Subcutaneous adipose tissue (tissue), 4 donors: ENCODE measurements around the gene CYTH2. TPM values are rescaled to one million over a fixed set of nuclear protein-coding genes. Genes with fewer than 3 reads are reported as not detected.

Experiments used
- total RNA-seq, 4 donors: library from RNA; depleted of rRNA; stranded (reverse); fragments of >200 nt; gene quantifications; one replicate each; pipeline ENCODE4 v1.1.0, GENCODE V29; 2016
- TF ChIP-seq, protein P1 (sequence below): fragments of 450-650 bp; IDR thresholded peaks from one replicate; pipeline ENCODE4 v1.5.1; 2016; ENCODE audit warnings: low read depth, mild to moderate bottlenecking, control low read depth, antibody characterized with exemption, moderate library complexity

Gene CYTH2
- total RNA-seq, 4 donors from 2014 or later = 15.8 to 64.0 (median 31.5) TPM

DNA sequence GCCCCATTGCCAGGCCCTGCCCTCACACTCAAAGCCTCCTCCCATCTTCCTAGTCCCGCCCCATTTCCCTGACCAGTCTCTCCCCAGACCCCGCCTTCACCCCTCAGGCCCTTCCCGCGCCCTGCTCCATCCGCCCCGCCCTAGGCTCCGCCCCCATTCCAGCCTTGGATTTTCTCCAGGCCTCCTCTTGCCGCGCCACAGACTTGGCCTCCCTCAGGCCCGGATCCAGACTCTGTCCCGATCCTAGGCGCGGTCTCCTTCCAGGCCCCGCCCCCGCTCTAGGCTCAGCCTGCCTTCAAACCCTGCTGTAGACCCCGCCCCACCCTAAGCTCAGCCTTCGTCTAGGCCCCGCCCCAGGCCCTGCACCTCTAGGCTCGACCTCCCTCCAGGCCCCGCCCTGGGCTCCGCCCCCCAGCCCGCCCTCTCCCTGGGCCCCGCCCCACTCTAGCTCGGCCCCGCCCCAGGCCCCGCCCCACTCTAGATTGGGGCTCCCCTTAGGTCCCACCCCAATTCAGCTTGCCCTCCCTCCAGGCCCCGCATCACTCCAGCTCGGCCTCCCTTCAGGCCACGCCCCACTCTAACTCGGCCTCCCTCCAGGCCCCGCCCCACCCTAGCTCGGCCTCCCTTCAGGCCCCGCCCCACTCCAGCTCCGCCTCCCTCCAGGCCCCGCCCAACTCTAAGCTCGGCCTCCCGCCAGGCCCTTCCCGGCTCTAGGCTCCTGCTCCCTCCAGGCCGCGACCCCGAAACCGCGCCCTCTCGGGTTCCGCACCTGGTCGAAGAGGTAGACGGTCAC, 24.0 kb downstream of the CYTH2 start:
- TF ChIP-seq, protein P1, sequence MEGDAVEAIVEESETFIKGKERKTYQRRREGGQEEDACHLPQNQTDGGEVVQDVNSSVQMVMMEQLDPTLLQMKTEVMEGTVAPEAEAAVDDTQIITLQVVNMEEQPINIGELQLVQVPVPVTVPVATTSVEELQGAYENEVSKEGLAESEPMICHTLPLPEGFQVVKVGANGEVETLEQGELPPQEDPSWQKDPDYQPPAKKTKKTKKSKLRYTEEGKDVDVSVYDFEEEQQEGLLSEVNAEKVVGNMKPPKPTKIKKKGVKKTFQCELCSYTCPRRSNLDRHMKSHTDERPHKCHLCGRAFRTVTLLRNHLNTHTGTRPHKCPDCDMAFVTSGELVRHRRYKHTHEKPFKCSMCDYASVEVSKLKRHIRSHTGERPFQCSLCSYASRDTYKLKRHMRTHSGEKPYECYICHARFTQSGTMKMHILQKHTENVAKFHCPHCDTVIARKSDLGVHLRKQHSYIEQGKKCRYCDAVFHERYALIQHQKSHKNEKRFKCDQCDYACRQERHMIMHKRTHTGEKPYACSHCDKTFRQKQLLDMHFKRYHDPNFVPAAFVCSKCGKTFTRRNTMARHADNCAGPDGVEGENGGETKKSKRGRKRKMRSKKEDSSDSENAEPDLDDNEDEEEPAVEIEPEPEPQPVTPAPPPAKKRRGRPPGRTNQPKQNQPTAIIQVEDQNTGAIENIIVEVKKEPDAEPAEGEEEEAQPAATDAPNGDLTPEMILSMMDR = no peak

DNA sequence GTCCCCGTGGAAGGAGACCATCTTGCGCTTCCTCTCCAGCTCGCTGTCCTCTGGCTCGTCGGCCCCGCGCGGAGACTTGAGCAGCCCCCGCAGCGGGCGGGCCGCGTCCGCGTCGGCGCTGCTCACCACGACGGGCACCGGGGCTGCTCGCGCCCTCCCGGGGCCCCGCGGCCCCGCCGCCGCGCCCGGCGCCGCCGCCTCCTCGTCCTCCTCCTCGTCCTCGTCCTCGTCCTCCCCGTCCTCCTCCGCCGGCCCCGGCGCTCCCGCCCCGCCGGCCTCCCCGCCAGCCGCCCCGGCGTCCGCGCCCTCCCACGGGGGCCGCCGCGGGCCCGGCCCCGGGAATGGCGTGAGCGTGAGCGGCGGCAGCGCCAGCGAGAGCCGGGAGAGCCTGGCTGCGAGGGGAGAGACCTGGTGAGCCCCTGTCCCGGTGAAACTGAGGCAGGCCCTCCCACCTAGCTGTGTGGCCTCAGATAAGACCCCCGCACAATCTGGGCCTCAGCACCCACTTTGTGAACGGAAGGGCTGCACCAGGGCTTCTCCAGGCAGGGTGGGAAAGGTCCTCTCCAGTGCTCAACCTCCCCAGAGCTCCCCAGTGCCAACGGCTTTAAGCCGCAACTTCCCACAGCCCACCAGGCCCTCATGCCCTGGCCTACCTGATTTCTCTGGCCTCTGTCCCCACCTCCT, 24.7 kb downstream of the CYTH2 start:
- TF ChIP-seq, protein P1 = no peak

DNA sequence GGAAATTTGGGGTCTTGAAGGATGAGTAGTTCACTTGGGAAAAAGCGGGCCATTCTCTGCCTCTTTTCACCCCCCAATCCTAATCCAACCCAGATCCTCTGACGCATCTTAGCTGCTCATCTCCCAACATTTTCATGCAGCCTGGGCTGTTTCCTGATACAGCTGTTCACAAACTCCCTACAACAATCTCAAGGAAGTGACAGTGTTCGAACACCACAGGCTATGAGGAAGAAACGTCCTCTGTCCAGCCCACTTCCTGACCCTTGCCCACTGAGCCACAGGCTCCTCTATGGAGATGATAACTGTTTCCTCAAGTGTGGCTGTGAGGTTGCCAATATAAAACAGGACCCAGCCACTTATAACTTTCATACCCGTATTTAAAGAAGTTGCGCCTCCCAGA, 26.2 kb downstream of the CYTH2 start:
- TF ChIP-seq, protein P1 = no peak

- TF ChIP-seq, protein P1 = no peak
These were observed 28.0 kb downstream of the CYTH2 start for GRCh38 chr19:48496959-48497727.

GRCh38 chr19:48497728-48498594, 28.8 kb downstream of the CYTH2 start:
- TF ChIP-seq, protein P1 = no peak

GRCh38 chr19:48498595-48499311, 29.6 kb downstream of the CYTH2 start:
- TF ChIP-seq, protein P1 = no peak
